DMS79 (cell line): ENCODE results near the gene EFNA4.
A peak's percentile ranks its signal among the peaks of the same experiment; 100 is the strongest.

Experiments used
- DNase-seq: peaks from one replicate; lab custom pipeline; 2025; lab: John Stamatoyannopoulos, UW

Gene EFNA4

GRCh38 chr1:155033524-155033923 is 30.0 kb upstream of the EFNA4 start, which contains the start of the genes DCST1 and DCST2:
DCST1 (plus strand) TSS chr1:155033824; CDS start chr1:155034037, 213 bp downstream.
DCST2 (minus strand) TSS chr1:155033781; CDS start chr1:155033701, 80 bp downstream.
- no peak for DNase-seq

DNA sequence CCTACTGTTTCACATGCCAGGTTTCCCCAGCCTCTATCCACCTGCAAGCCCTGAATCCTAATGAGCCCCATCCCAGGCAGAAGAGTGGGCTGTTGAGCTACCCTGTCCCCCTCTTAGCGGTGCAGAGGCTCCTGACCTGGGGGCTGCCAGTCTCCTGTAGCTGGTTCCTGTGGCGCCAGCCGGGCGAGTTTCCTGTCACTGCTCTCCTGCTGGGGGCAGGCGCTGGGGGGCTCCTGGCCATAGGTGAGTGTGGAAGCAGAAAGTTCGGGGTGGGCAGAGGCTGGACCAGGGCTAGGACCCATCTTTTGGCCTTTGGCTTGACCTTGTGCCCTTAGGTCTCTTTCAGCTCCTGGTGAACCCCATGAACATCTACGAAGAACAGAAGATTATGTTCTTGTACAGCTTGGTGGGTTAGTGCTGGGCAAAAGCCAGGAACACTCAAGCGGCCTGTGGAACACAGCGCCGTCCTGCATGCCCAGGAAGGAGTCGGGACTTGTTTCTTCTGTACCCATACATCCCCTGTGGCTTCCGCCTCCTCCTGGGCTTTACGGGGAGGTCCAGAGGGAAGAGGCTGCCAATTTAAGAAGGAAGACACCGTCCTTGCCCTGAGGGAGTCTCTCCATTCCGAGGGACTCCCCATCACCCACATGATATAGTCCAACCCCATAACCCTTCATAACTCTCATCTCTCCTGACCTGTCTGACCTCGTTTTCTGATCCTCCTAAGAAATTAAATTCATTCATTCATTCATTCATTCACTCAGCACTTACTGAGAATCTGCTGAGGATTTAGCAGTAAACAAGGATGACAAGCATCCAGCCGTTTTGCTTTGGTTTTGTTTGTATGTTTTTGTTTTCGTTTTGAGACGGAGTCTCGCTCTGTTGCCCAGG is 29.0 kb upstream of the EFNA4 start:
- DNase-seq: no peak

DNA sequence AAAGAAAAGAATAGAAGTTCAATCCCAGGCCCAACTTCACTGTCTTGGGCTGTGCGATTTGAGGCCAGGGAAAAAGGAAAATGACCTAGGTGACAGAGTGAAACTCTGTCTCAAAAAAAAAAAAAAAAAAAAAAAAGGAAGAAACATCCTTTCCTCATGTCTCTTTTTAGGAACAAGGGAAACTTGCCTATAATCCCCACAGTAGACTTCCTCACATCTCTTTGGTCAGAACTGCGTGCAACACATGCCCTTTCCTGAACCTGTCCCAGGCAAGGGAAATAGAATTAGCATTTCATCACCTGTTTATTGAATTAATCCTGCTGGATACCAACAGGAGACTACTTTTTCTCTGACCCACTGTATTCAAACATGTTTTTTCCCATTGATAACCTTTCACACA is 27.6 kb upstream of the EFNA4 start:
- DNase-seq: no peak

DNA sequence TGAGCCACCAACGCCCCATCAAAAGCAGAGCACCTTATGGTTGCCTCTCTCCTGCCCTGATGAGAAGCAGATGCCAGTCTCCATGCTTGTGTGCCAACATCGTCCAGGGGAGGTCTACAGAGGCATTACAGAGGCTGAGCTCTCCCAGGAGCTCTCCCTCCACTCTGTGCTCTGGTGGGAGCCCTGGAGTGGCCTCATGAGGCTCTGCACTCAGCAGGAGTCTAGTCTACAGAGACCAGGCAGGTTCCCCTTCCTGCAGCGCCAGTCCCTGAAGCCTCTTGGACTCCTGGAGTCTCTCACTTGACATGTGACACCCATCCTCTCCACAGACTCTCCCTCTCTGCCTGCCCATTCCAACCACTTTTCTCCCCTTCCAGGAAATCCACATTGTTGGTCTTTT is 26.5 kb upstream of the EFNA4 start:
- DNase-seq: no peak

DNA sequence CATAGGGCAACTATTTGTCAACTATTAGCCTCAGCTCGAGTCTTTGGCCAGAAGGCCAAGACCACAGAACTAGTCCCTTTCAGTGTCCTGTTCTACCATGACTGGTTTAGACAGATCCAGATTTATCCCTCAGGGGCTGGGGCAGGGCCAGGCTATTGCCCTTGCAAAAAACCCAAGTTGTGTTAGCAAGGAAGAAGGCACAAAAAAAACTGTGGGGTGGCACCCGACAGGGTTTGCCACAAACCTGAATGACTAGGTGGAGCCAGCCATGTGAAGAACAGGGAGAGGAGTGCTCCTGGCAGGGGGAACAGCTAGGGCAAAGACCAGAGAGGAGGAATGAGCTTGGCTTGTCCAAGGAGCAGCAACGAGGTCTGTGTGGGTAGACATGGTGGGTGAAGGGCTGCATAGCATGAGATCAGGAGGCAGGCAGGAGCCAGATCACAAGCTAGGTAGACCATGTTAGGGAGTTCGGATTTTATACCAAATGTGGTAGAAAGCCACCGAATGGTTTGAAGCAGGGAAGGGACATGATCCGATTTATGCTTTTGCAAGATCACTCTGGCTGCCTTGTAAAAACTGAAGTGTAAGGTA is 25.6 kb upstream of the EFNA4 start:
- no peak for DNase-seq

DNA sequence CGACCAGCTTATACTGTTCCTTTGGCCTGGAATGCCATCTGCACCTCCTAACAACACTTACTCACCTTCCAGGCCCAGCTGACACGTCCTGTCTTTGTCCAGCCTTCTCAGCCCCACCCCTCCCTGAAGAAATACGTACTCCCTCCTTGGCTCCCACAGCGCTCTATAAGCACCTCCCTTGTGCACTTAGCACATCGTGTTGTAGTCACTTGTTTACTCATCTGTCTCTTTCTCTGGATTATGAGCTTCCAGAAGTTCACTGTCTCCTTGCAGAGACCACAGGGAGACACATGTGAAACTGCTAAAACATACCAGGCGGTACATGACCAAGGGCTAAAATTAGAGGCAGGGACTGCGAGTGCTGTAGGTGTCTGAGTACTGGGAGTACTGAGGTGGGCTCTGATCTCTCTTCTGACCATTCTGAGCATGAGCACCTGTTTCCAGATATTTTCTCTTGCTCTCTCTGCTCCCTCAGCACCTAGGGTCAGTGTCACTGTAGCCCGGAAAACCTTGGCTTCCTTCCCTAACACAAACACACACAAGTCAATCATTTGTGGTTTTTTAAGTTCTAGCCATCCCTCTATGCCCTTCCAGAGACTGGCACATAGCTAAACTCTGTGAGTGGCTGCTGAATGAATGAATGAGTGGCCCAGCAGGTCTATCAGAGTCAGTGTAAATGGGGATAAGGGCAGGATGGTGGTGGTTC is 24.8 kb upstream of the EFNA4 start:
- no peak for DNase-seq

DNA sequence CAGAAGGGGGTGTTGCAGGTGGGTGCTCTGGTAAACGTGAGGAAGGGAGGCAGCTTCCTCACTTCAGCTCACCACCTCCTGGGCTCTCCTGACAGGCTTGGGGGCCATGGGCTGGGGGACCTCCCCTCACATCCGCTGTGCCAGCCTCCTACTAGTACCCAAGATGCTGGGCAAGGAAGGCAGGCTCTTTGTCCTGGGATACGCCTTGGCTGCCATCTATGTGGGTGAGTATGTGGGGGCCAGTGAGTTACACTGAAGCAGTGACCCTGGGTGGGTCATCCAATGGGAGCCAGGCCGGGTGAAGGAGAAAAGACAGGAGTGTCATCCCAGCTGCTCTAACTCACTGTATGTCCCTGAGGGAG is 24.3 kb upstream of the EFNA4 start:
- DNase-seq: no peak

- DNase-seq: no peak
Observed at GRCh38 chr1:155040358-155041093, 23.0 kb upstream of the EFNA4 start.

- DNase-seq: no peak
Observed at GRCh38 chr1:155042789-155043188, 20.8 kb upstream of the EFNA4 start.

DNA sequence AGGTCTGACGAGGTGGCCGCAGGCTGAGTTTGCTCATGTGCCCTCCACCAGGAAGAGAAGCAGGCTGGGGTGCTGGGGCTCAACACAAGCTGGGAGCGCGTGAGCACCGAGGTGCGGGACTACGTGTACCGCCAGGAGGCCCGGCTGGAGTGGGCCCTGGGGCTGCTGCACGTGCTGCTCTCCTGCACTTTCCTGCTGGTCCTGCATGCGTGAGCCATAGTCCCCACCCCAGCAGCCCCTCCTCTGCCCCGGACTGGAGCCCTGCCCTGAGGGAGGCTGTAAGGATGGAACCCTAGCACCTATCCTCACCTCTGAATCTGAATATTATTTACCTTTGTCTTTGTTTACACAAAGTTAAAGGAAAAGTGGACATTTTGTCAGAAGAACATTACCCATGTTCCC is 20.2 kb upstream of the EFNA4 start:
- no peak for DNase-seq

DNA sequence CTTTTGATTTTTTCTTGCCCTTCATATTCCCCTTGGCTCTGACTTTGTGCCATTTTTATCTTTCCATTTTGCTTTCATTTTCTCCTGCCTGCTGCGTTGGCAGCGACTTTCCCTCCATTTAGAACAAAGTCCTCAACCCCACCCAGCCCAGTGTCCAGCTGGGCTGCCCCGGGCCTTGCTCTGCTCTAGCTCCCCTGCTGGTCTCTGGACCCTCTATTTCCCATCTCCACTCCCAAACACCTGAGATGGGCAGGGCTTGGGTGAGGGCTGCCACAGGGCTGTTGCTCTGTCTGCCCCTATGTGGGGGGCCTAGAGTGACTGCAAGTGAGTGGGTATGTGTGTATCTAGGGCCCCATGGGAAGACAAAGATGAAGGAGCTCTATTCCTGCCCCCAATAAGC is 19.7 kb upstream of the EFNA4 start:
- DNase-seq: no peak

- no peak for DNase-seq
Observed at GRCh38 chr1:155044365-155044764, 19.2 kb upstream of the EFNA4 start.

DNA sequence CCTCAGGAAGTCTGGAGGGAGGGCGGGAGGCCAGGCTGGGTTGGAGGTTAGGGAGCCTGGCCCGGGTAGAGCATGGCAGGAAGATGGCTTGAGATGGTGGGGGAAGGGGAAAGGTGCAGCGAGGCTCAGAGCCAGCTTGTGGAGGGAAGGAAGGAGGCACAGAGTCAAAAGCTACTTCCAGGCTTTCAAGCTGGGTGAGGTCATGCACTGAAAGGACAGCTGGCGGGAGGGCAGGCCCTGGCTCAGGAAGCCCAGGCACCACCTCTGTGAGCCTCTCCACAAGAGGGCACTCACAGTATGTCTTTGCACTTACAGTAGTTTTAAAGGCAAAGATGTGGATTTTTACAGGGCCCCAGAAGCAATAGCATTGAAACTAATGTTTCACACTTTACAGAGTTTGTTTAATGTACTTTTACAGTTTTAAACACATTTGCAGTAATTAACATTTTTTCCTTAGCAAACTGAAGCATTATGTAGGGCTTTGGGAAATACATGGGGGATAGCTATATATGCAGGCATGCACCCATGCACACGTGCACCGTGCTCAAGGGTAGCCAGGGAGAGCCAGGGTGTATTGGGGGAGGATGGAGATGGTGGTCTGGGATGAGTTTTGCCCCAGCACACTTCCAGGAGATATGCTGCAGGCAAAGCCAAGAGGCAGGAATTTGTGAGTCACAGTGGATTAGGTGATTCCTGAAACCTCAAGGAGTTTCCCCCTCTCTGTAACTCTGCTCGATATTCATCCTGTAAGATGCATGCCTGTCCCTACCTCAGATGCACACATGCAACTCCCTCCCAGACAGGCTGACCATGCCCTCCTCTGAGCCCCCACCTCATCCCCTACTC is 18.5 kb upstream of the EFNA4 start:
- DNase-seq: peak; percentile 21

- no peak for DNase-seq
Observed at GRCh38 chr1:155048449-155049334, 14.8 kb upstream of the EFNA4 start.

DNA sequence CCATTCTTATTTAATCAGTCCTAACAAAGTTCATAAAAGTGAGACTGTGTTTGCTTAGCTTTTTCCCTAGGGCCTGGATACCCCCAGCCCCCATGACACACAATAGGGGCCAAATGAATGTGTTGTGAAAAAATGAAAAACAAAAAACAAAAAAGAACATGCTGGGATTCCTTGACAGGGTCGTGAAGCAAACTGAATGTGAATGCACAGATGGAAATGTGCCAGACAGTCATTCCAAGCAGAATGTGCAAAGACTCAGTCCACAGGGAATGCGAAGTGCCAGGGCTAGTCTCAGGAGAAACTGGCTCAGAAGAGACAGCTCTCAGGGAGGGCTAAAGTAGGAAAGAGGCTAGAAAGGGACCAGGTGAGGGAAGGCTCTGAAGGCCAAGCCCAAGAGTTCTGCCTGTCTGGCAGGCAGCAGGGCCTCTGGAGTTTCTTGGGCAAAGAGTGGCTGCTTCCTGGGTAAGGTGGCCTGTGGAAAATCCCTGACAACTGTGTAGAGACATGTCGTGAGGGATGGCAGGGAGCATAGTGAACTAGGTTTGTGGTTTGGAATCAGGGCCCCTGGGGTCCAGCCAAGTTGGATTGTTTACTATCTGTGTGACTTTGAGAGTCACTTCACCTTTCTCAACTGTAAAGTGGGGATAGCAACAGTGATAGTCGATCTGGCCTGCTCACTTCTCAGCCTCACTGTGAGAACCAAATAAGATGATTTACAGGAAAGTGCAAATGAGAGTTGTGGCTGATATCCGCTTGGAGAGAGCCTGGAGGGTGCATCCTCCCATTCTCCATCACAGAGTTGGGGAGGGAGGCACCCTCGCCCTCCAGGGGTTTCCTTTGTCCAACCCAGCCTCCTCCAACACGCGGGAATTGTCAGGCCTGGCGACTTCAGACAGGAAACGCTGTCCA is 13.6 kb upstream of the EFNA4 start:
- DNase-seq: peak; percentile 60

DNA sequence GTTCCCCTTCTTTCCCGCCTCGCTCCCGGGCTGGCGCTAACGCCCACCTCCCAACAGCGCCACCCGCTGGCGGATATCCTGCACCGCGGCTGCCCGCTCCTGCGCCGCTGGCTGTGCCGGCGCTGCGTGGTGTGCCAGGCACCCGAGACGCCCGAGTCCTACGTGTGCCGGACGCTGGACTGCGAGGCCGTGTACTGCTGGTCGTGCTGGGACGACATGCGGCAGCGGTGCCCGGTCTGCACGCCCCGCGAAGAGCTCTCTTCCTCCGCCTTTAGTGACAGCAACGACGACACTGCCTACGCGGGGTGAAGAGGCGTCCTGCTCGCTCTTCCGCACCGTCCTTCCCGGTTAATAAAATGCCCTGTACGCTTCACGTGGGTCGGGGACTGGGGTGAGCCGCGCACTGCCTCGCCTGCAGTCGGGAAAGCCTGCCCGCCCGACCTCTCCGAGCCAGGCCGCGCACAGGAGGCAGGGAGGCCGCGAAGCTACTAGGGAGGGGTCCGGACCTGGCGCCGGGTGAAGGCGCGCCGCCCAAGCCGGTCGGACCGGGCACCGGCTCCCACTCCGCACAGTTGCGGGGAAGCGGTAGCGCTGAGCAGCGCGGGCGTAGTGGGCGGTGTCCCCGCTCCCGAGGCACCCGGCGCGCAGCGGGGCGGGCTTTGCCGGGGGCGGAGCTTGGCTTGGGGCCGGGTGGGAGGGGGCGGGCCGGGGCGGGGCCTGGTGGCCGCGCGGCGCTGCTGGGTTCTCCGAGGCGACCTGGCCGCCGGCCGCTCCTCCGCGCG is 12.8 kb upstream of the EFNA4 start, which contains the start of gene ADAM15:
ADAM15 (plus strand) TSS at position 757 of the 782 bp plus-strand sequence. CDS start 71 bp downstream, outside the sequence.
- peak; percentile 27 for DNase-seq

DNA sequence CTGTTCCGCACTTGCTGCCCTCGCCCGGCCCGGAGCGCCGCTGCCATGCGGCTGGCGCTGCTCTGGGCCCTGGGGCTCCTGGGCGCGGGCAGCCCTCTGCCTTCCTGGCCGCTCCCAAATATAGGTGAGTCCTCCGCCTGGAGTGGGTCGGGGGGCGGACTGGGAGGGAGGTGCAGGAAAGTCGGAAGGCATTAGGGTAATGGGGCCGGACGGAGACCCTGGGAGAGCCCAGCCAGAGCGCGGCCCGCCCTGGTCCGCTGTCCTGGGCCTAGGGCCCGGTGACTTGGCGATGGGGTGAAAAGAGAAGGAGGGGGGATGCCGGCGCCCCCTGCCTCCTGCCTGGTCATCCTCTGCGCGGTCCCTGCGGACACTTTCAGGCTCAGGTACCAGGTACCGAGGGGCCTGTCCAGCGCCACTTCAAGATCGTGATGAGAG is 12.2 kb upstream of the EFNA4 start:
- DNase-seq: no peak

GRCh38 chr1:155051777-155052398 is 11.7 kb upstream of the EFNA4 start:
- peak; percentile 29 for DNase-seq
